ENCODE measurements around the gene PARD3. TPM values are rescaled to one million over a fixed set of nuclear protein-coding genes. Genes with fewer than 3 reads are reported as not detected.

The PARD3 gene
- total RNA-seq, 1 experiment from 2014 or later, result 46.3 TPM

GRCh38 chr10:34400075-34400474 lies 415.0 kb downstream of the PARD3 start:
- Histone ChIP-seq H3K27ac (ENCODE audit: low read depth, low read length) (no peak overlapping the region), H3K9me2 (ENCODE audit: insufficient read depth) (no peaks in the 10 kb centered on the region), H3K36me3 (ENCODE audit: control insufficient read depth in 1 of 2, insufficient read depth in 2 of 2, low read length in 2 of 2) (no peaks in the 10 kb centered on the region), H3K27me3 (ENCODE audit: insufficient read depth, low read length) (no peaks in the 10 kb centered on the region), H3K4me3 (replicated peaks in 1 of 2; ENCODE audit: low read depth in 1 of 2, low read length in 2 of 2) (no peak overlapping the region), H2AFZ (ENCODE audit: low read depth, low read length, poor library complexity, severe bottlenecking) (no peak overlapping the region), H3K4me1 (ENCODE audit: control insufficient read depth in 1 of 2, insufficient read depth in 2 of 2, low read length in 2 of 2) (peaks cover 3 to 18% of the 10 kb centered on the region in 2 experiments), H3K79me2 (ENCODE audit: insufficient read depth, low read length) (no peaks in the 10 kb centered on the region), H3K4me2 (ENCODE audit: low read length) (no peak overlapping the region), H3K9me3 (ENCODE audit: control insufficient read depth in 1 of 2, insufficient read depth in 1 of 2, low read depth in 1 of 2, low read length in 2 of 2) (no peaks in the 10 kb centered on the region), H4K20me1 (ENCODE audit: insufficient read depth) (no peaks in the 10 kb centered on the region), H3K9ac (ENCODE audit: low read length) (no peak overlapping the region)
- ChIA-PET RAD21 (ENCODE audit: low non-redundant PET in 1 of 2, low total read pairs in 2 of 2, uncharacterized antibody in 2 of 2, unreplicated experiment in 2 of 2) (interaction anchor here in 1 of 2 experiments (0.7 kb wide), 1 partner anchor 27 kb away, joined by 3 read pairs; no protein-coding TSS in a partner anchor), POLR2A (no interaction called here), CTCF (no interaction called here)
- intact Hi-C loops (cut with micrococcal nuclease), result loop anchor here (10.0 kb wide), 1 partner anchor 235 kb away; no protein-coding TSS in a partner anchor
- TF ChIP-seq TCF7L2 (IDR thresholded peaks at IDR 0.05; ENCODE audit: borderline replicate concordance, extremely low read depth, insufficient read depth, insufficient read length) (no peak), ZNF274 (IDR thresholded peaks at IDR 0.05; ENCODE audit: low read depth, low read length) (no peak), ELF1 (IDR thresholded peaks at IDR 0.05; ENCODE audit: borderline replicate concordance, low read depth) (no peak), RAD21 (IDR thresholded peaks at IDR 0.05; ENCODE audit: low read depth) (no peak), FOSL1 (IDR thresholded peaks at IDR 0.05; ENCODE audit: low read depth) (no peak), REST (IDR thresholded peaks at IDR 0.05; ENCODE audit: low read depth) (no peak), ZFX (IDR thresholded peaks at IDR 0.05) (no peak), CTCF (IDR thresholded peaks at IDR 0.05 in 2 of 3, conservative IDR thresholded peaks at IDR 0.05 in 1 of 3; ENCODE audit: borderline replicate concordance in 1 of 3, insufficient read depth in 1 of 3, low read depth in 2 of 3, low read length in 2 of 3) (no peak), SRF (IDR thresholded peaks at IDR 0.05; ENCODE audit: low read depth) (no peak), EZH2phosphoT487 (IDR thresholded peaks at IDR 0.05; ENCODE audit: borderline replicate concordance) (no peak)
- DNase-seq (ENCODE audit: low read depth, low spot score) (no peak), ATAC-seq (no peak)
- no TSS peak for BruUV-seq (replicated peaks)

Measured in HCT116 (cell line).